CD4-positive, alpha-beta T cell (primary cell): ENCODE results near the gene MEF2A. TPM values are rescaled to one million over a fixed set of nuclear protein-coding genes. Genes with fewer than 3 reads are reported as not detected.

Experiments
- ATAC-seq: fragments of 200-7000 bp; cut with Tn5 transposase; one replicate; pipeline ENCODE4 v1.10.0; 2022; ENCODE audit warnings: mild to moderate bottlenecking; ENCODE audit not compliant: poor library complexity
- CTCF ChIA-PET: fragments of 350-600 bp; sonication (Branson Sonifier 250); formaldehyde crosslinking; loops from one replicate; lab custom pipeline; 2021; ENCODE audit warnings: antibody characterized with exemption, inconsistent platforms; lab: Charles Lee
- POLR2A ChIA-PET: fragments of 350-600 bp; sonication (Branson Sonifier 250); formaldehyde crosslinking; loops from one replicate; lab custom pipeline; 2021; ENCODE audit warnings: antibody characterized with exemption, inconsistent platforms; lab: Charles Lee
- DNase-seq, 14 experiments: peaks; one replicate each; pipeline ENCODE4 v3.0.0-alpha.2; 2013 to 2020; ENCODE audit warnings: mixed read lengths in 2 of 14
- H3K27ac ChIP-seq, 2 donors: one replicate each; pipeline versions ENCODE4 v1.5.1 to v1.7.0; 2013; ENCODE audit warnings: low read length in 2 of 2, low read depth in 1 of 2, mild to moderate bottlenecking in 1 of 2
- H3K27me3 ChIP-seq, 2 experiments: 1 replicate in 1 of 2; 2 replicates in 1 of 2; pipeline versions ENCODE4 v1.6.1 to v1.7.0; 2013; ENCODE audit warnings: low read length in 2 of 2, control low read depth in 1 of 2, mild to moderate bottlenecking in 1 of 2, moderate library complexity in 1 of 2; ENCODE audit not compliant: insufficient read depth in 2 of 2, control insufficient read depth in 1 of 2
- H3K36me3 ChIP-seq: one replicate; pipeline ENCODE4 v1.6.1; 2013; ENCODE audit warnings: low read length, control low read depth; ENCODE audit not compliant: insufficient read depth
- H3K4me1 ChIP-seq: one replicate; pipeline ENCODE4 v1.6.1; 2013; ENCODE audit warnings: low read length, control low read depth; ENCODE audit not compliant: insufficient read depth
- H3K4me3 ChIP-seq: one replicate; pipeline ENCODE4 v1.5.1; 2013; ENCODE audit warnings: mild to moderate bottlenecking, low read length, moderate library complexity
- H3K9me3 ChIP-seq, 2 experiments: 1 replicate in 1 of 2; 2 replicates in 1 of 2; pipeline versions ENCODE4 v1.6.1 to v1.7.0; 2013; ENCODE audit warnings: low read length in 2 of 2, mild to moderate bottlenecking in 2 of 2, control low read depth in 1 of 2, moderate library complexity in 1 of 2; ENCODE audit not compliant: control insufficient read depth in 1 of 2, insufficient read depth in 1 of 2
- H3K27ac Mint-ChIP-seq: one replicate; pipeline ENCODE4 v1.8.0; 2020; ENCODE audit warnings: mixed read lengths
- H3K27me3 Mint-ChIP-seq: one replicate; pipeline ENCODE4 v1.8.0; 2021; ENCODE audit warnings: mixed read lengths
- H3K36me3 Mint-ChIP-seq: one replicate; pipeline ENCODE4 v1.8.0; 2021; ENCODE audit warnings: low read depth, mixed read lengths
- H3K4me1 Mint-ChIP-seq: one replicate; pipeline ENCODE4 v1.8.0; 2021; ENCODE audit warnings: low read depth, mixed read lengths
- H3K4me3 Mint-ChIP-seq: one replicate; pipeline ENCODE4 v1.8.0; 2020; ENCODE audit warnings: mild to moderate bottlenecking, mixed read lengths
- H3K9me3 Mint-ChIP-seq: one replicate; pipeline ENCODE4 v1.8.0; 2020; ENCODE audit warnings: mixed read lengths
- CTCF ChIP-seq: fragments of 200-600 bp; IDR thresholded peaks from one replicate; pipeline ENCODE4 v1.8.0; 2022; ENCODE audit warnings: antibody characterized with exemption, mild to moderate bottlenecking
- intact Hi-C, 2 experiments: fragments of 100-400 bp; cut with DNase I in 1 of 2; cut with micrococcal nuclease in 1 of 2; formaldehyde crosslinking; loops; one replicate each; pipeline versions ENCODE4 v1.15.1 to v1.9.0; 2023 to 2025; cut with DNase I, micrococcal nuclease
- total RNA-seq, 174 experiments: library from RNA in 2 of 174; stranded (reverse) in 2 of 174; gene quantifications; one replicate each; pipeline ENCODE4 v1.2.3 and lab custom pipeline; 2021 to 2026

The MEF2A gene
- total RNA-seq, 2 experiments from 2014 or later, result 23.2 to 24.9 TPM

GRCh38 chr15:99720533-99720932 is 154.7 kb downstream of the MEF2A start:
- no peaks in the 10 kb centered on the region for H3K27me3 ChIP-seq
- H3K27ac Mint-ChIP-seq, result peak overlapping the region; percentile 38
- H3K36me3 ChIP-seq, result peaks cover 5% of the 10 kb centered on the region
- ChIA-PET CTCF (no interaction called here), POLR2A (interaction anchor here (0.7 to 1.5 kb wide), 3 partner anchors 12 to 877 kb away, joined by 3 to 13 read pairs (median 3); partner anchors contain the start of gene LYSMD4)
- ATAC-seq, result peak; percentile 70
- peak in 4 of 14 experiments; percentile 28 to 58 (median 32) for DNase-seq
- H3K4me3 ChIP-seq, result no peak overlapping the region
- H3K27ac ChIP-seq, result no peak overlapping the region
- no peaks in the 10 kb centered on the region for H3K9me3 Mint-ChIP-seq
- TF ChIP-seq CTCF, result no peak
- intact Hi-C loops, result no loop called here
- peaks cover 38% of the 10 kb centered on the region for H3K4me1 Mint-ChIP-seq
- H3K4me3 Mint-ChIP-seq, result peak overlapping the region; percentile 51
- no peaks in the 10 kb centered on the region for H3K9me3 ChIP-seq
- no peaks in the 10 kb centered on the region for H3K27me3 Mint-ChIP-seq
- H3K36me3 Mint-ChIP-seq, result peaks cover 2% of the 10 kb centered on the region
- H3K4me1 ChIP-seq, result peaks cover 23% of the 10 kb centered on the region

GRCh38 chr15:99721104-99721778 is 155.5 kb downstream of the MEF2A start:
- DNase-seq (peak in 4 of 14 experiments; percentile 23 to 39 (median 30)), ATAC-seq (peak; percentile 53)
- intact Hi-C loops, result no loop called here
- peak overlapping the region; percentile 38 for H3K27ac Mint-ChIP-seq
- no peaks in the 10 kb centered on the region for H3K36me3 Mint-ChIP-seq
- H3K4me1 ChIP-seq, result peaks cover 23% of the 10 kb centered on the region
- ChIA-PET POLR2A (interaction anchor here (1.1 to 1.5 kb wide), 2 partner anchors 12 to 17 kb away, joined by 3 to 13 read pairs; partner anchors contain the start of gene LYSMD4), CTCF (no interaction called here)
- H3K9me3 Mint-ChIP-seq, result no peaks in the 10 kb centered on the region
- no peak for TF ChIP-seq CTCF
- no peaks in the 10 kb centered on the region for H3K27me3 ChIP-seq
- peaks cover 38% of the 10 kb centered on the region for H3K4me1 Mint-ChIP-seq
- no peaks in the 10 kb centered on the region for H3K9me3 ChIP-seq
- H3K27ac ChIP-seq, result no peak overlapping the region
- H3K27me3 Mint-ChIP-seq, result no peaks in the 10 kb centered on the region
- no peaks in the 10 kb centered on the region for H3K36me3 ChIP-seq
- H3K4me3 Mint-ChIP-seq, result peak overlapping the region; percentile 51
- no peak overlapping the region for H3K4me3 ChIP-seq

- no peak overlapping the region for H3K27ac ChIP-seq
- peaks cover 5% of the 10 kb centered on the region for H3K36me3 Mint-ChIP-seq
- H3K9me3 ChIP-seq, result no peaks in the 10 kb centered on the region
- peaks cover 23% of the 10 kb centered on the region for H3K4me1 ChIP-seq
- H3K4me3 Mint-ChIP-seq, result no peak overlapping the region
- no peaks in the 10 kb centered on the region for H3K36me3 ChIP-seq
- no peaks in the 10 kb centered on the region for H3K27me3 ChIP-seq
- ChIA-PET CTCF (interaction anchor here (1.5 kb wide), 1 partner anchor 434 kb away, joined by 3 read pairs; no protein-coding TSS in a partner anchor), POLR2A (interaction anchor here (1.1 kb wide), 1 partner anchor 18 kb away, joined by 3 read pairs; no protein-coding TSS in a partner anchor)
- H3K9me3 Mint-ChIP-seq, result no peaks in the 10 kb centered on the region
- DNase-seq (no peak), ATAC-seq (no peak)
- no peak overlapping the region for H3K27ac Mint-ChIP-seq
- peaks cover 38% of the 10 kb centered on the region for H3K4me1 Mint-ChIP-seq
- intact Hi-C loops, result no loop called here
- TF ChIP-seq CTCF, result no peak
- H3K4me3 ChIP-seq, result no peak overlapping the region
- H3K27me3 Mint-ChIP-seq, result no peaks in the 10 kb centered on the region
These were observed 156.1 kb downstream of the MEF2A start for GRCh38 chr15:99721896-99722295.
